HG03039 (cell line): ENCODE data around the gene LTBP1.

ENCODE experiments used
- ATAC-seq: cut with Tn5 transposase; IDR thresholded peaks from one replicate; pipeline ENCODE4 v1.9.1; 2021; ENCODE audit warnings: mild to moderate bottlenecking, moderate library complexity; ENCODE audit not compliant: unreplicated experiment

The LTBP1 gene

GRCh38 chr2:33008716-33009115 is 62.0 kb downstream of the LTBP1 start:
- ATAC-seq = no peak

- no peak for ATAC-seq
Measured at GRCh38 chr2:33009249-33009648, 62.5 kb downstream of the LTBP1 start.

- ATAC-seq = no peak
Measured at GRCh38 chr2:33011373-33011772, 64.6 kb downstream of the LTBP1 start.

- no peak for ATAC-seq
Measured at GRCh38 chr2:33011941-33012340, 65.2 kb downstream of the LTBP1 start.

GRCh38 chr2:33013684-33014110 is 66.9 kb downstream of the LTBP1 start:
- no peak for ATAC-seq

- no peak for ATAC-seq
Measured at GRCh38 chr2:33014268-33014667, 67.5 kb downstream of the LTBP1 start.

- no peak for ATAC-seq
Measured at GRCh38 chr2:33015421-33016142, 68.8 kb downstream of the LTBP1 start.

- no peak for ATAC-seq
Measured at GRCh38 chr2:33018271-33018670, 71.5 kb downstream of the LTBP1 start.

- no peak for ATAC-seq
Measured at GRCh38 chr2:33019796-33020195, 73.0 kb downstream of the LTBP1 start.

GRCh38 chr2:33020883-33021282 is 74.1 kb downstream of the LTBP1 start:
- ATAC-seq = no peak

- no peak for ATAC-seq
Measured at GRCh38 chr2:33021542-33022227, 74.9 kb downstream of the LTBP1 start.

GRCh38 chr2:33022395-33022985 is 75.7 kb downstream of the LTBP1 start:
- no peak for ATAC-seq

- ATAC-seq = no peak
Measured at GRCh38 chr2:33022989-33023727, 76.4 kb downstream of the LTBP1 start.

GRCh38 chr2:33023728-33024500 is 77.2 kb downstream of the LTBP1 start:
- ATAC-seq = no peak

- ATAC-seq = no peak
Measured at GRCh38 chr2:33024758-33025157, 78.0 kb downstream of the LTBP1 start.

GRCh38 chr2:33029459-33029858 is 82.7 kb downstream of the LTBP1 start:
- no peak for ATAC-seq

- no peak for ATAC-seq
Measured at GRCh38 chr2:33029926-33030325, 83.2 kb downstream of the LTBP1 start.

- ATAC-seq = no peak
Measured at GRCh38 chr2:33030326-33030725, 83.6 kb downstream of the LTBP1 start.

GRCh38 chr2:33032245-33032644 is 85.5 kb downstream of the LTBP1 start:
- no peak for ATAC-seq

- no peak for ATAC-seq
Measured at GRCh38 chr2:33033606-33034081, 86.9 kb downstream of the LTBP1 start.

- ATAC-seq = no peak
Measured at GRCh38 chr2:33034784-33035183, 88.0 kb downstream of the LTBP1 start.
